ENCODE measurements around the gene AIP. TPM values are rescaled to one million over a fixed set of nuclear protein-coding genes. Genes with fewer than 3 reads are reported as not detected.
"Not testable (repeated sequence)": the region's sequence is repeated elsewhere in the genome, so short reads cannot be mapped to it uniquely, and the experiment has no call there.

Gene AIP
- polyA plus RNA-seq, 4 donors, result 58.4 to 79.5 (median 70.7) TPM

GRCh38 chr11:67504005-67504949 lies 21.5 kb downstream of the AIP start:
- no peak for DNase-seq (ENCODE audit: low read depth in 4 of 4, low spot score in 2 of 4)

- no peak for DNase-seq (ENCODE audit: low read depth in 4 of 4, low spot score in 2 of 4)
Observed at GRCh38 chr11:67504950-67505581, 22.2 kb downstream of the AIP start, which contains the start of gene PITPNM1. Gene PITPNM1, minus strand, starts transcription at chr11:67505363. Its CDS starts 1,183 bp downstream, at chr11:67504180.

- DNase-seq (ENCODE audit: low read depth in 4 of 4, low spot score in 2 of 4), result peak in 1 of 4 donors; percentile 74
Observed at GRCh38 chr11:67505605-67506396, 23.0 kb downstream of the AIP start.

GRCh38 chr11:67506426-67507051 lies 23.7 kb downstream of the AIP start:
- DNase-seq (ENCODE audit: low read depth in 4 of 4, low spot score in 2 of 4), result no peak

- no peak for DNase-seq (ENCODE audit: low read depth in 4 of 4, low spot score in 2 of 4)
Observed at GRCh38 chr11:67507242-67507863, 24.5 kb downstream of the AIP start.

GRCh38 chr11:67507864-67508485 lies 25.1 kb downstream of the AIP start, which contains the start of gene CDK2AP2:
Gene CDK2AP2, minus strand, starts transcription at chr11:67508162. Its CDS starts 80 bp downstream, at chr11:67508082.
- DNase-seq (ENCODE audit: low read depth in 4 of 4, low spot score in 2 of 4), result peak; percentile 88 to 98 (median 92)

- DNase-seq (ENCODE audit: low read depth in 4 of 4, low spot score in 2 of 4), result peak; percentile 90 to 94 (median 92)
Observed at GRCh38 chr11:67508486-67509121, 25.8 kb downstream of the AIP start.

- no peak for DNase-seq (ENCODE audit: low read depth in 4 of 4, low spot score in 2 of 4)
Observed at GRCh38 chr11:67510023-67510345, 27.2 kb downstream of the AIP start.

- DNase-seq (ENCODE audit: low read depth in 4 of 4, low spot score in 2 of 4), result not testable (repeated sequence)
Observed at GRCh38 chr11:67511558-67511957, 28.7 kb downstream of the AIP start.

GRCh38 chr11:67514116-67514515 lies 31.3 kb downstream of the AIP start:
- DNase-seq (ENCODE audit: low read depth in 4 of 4, low spot score in 2 of 4), result no peak

GRCh38 chr11:67516806-67517205 lies 34.0 kb downstream of the AIP start:
- DNase-seq (ENCODE audit: low read depth in 4 of 4, low spot score in 2 of 4), result no peak

- no peak for DNase-seq (ENCODE audit: low read depth in 4 of 4, low spot score in 2 of 4)
Observed at GRCh38 chr11:67517784-67518552, 35.1 kb downstream of the AIP start.

GRCh38 chr11:67519726-67520125 lies 36.9 kb downstream of the AIP start:
- DNase-seq (ENCODE audit: low read depth in 4 of 4, low spot score in 2 of 4), result no peak

- DNase-seq (ENCODE audit: low read depth in 4 of 4, low spot score in 2 of 4), result no peak
Observed at GRCh38 chr11:67520856-67521824, 38.3 kb downstream of the AIP start.

GRCh38 chr11:67521924-67522323 lies 39.1 kb downstream of the AIP start:
- no peak for DNase-seq (ENCODE audit: low read depth in 4 of 4, low spot score in 2 of 4)

GRCh38 chr11:67522338-67522737 lies 39.5 kb downstream of the AIP start:
- no peak for DNase-seq (ENCODE audit: low read depth in 4 of 4, low spot score in 2 of 4)
